Fibroblast of skin of back (primary cell): ENCODE data around the gene THSD4.

Source experiments
- DNase-seq: peaks from one replicate; pipeline ENCODE4 v3.0.0-alpha.2; 2013

THSD4 gene

GRCh38 chr15:71706461-71707229, 591.4 kb downstream of the THSD4 start:
- DNase-seq = no peak

- no peak for DNase-seq
These were observed 592.2 kb downstream of the THSD4 start for GRCh38 chr15:71707230-71708050.

- DNase-seq = no peak
These were observed 592.8 kb downstream of the THSD4 start for GRCh38 chr15:71708051-71708429.

- DNase-seq = no peak
These were observed 593.5 kb downstream of the THSD4 start for GRCh38 chr15:71708741-71709140.

GRCh38 chr15:71709808-71710418, 594.6 kb downstream of the THSD4 start:
- DNase-seq = peak; percentile 8

- DNase-seq = no peak
These were observed 596.9 kb downstream of the THSD4 start for GRCh38 chr15:71712182-71712581.

GRCh38 chr15:71713191-71713809, 598.0 kb downstream of the THSD4 start:
- no peak for DNase-seq

GRCh38 chr15:71715914-71716313, 600.6 kb downstream of the THSD4 start:
- DNase-seq = no peak

- DNase-seq = peak; percentile 18
These were observed 601.7 kb downstream of the THSD4 start for GRCh38 chr15:71716990-71717389.

GRCh38 chr15:71718116-71718910, 603.0 kb downstream of the THSD4 start:
- DNase-seq = no peak

- no peak for DNase-seq
These were observed 608.1 kb downstream of the THSD4 start for GRCh38 chr15:71723344-71723743.

GRCh38 chr15:71725207-71725955, 610.1 kb downstream of the THSD4 start:
- DNase-seq = peak; percentile 22

- no peak for DNase-seq
These were observed 613.6 kb downstream of the THSD4 start for GRCh38 chr15:71728881-71729280.

- no peak for DNase-seq
These were observed 614.0 kb downstream of the THSD4 start for GRCh38 chr15:71729319-71729718.

- peak; percentile 64 for DNase-seq
These were observed 615.2 kb downstream of the THSD4 start for GRCh38 chr15:71730277-71731144.

GRCh38 chr15:71732636-71733035, 617.4 kb downstream of the THSD4 start:
- no peak for DNase-seq

GRCh38 chr15:71733122-71733521, 617.9 kb downstream of the THSD4 start:
- no peak for DNase-seq

GRCh38 chr15:71734709-71735384, 619.6 kb downstream of the THSD4 start:
- DNase-seq = no peak

GRCh38 chr15:71735385-71735757, 620.1 kb downstream of the THSD4 start:
- DNase-seq = no peak
